Activated T-cell treated with anti-CD3 and anti-CD28 coated beads for 24 hours (primary cell): Measurements from ENCODE around the gene PRIM1.
"Not testable (repeated sequence)": the region's sequence is repeated elsewhere in the genome, so short reads cannot be mapped to it uniquely, and the experiment has no call there.

ENCODE experiments used
- DNase-seq: peaks from one replicate; pipeline ENCODE4 v3.0.0-alpha.2; 2020; ENCODE audit warnings: low read depth

Gene PRIM1

DNA sequence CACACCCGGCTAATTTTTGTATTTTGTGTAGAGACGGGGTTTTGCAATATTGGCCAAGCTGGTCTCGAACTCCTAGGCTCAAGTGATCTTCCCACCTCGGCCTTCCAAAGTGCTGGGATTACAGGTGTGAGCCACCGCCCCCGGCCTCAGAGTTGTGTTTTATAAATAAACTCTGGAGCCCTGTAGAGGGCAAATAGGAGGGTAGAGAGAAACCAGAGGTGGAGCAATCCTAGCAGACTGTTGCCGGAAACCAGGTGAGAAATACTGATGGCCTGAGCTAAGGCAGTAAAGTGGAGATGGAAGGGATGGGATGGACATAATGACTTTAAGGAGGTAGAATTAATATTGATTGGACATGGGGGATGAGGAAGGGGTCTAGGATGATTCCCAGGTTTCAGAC, 8.3 kb upstream of the PRIM1 start:
- no peak for DNase-seq

DNA sequence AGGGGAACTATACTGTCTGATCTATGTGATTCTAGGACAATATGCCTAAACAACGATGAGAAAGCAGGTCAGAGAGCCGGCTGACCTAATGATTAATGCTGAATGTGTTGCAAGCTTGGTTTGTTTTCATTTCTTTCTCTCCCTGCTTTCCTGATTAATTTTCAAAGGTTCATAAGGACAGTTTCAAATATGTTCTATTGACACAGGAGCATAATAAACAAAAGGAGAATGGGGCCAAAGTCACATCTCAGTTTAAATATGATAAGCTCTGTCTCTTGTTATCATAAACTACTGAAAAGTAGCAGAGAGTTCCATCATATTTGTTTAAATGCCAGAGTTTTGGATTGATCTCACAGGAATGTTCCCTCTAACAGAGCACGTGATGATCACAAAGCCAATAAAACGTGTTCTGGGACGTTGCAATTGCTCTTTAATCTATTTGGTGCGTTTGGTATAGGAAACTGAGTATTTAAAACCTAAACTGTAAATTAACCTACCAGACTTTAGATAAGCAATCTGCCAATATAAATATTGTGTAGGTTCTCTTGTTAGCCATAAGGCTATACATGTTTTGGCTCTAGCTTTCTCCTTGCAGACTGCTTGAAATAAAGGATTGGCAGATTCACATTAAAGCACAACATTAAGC, 7.3 kb upstream of the PRIM1 start:
- no peak for DNase-seq

DNA sequence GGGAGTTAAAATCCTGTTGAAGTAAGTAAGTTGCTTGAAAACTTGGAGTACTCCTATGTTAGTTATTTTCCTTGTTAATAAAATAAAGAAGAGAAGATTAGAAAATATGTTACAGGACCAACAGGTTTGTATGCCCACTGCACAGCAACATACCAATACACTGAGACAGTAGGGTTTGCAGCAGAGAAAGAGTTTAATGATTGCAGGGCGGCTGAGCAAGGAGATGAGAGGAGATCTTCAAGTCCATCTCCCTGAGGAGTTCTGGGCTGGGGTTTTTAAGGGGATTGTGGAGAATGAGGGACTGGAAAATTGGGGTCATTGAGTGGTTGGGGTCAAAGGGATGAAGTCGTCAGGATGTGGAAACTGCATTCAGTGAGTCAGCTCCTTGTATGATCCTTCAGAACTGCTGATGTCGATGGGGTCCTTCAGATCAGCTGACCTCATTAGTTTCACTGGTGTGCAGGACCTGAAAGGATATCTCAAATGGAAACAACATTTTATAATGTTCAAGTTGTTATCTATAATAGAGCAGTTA, 6.7 kb upstream of the PRIM1 start:
- DNase-seq: no peak

DNA sequence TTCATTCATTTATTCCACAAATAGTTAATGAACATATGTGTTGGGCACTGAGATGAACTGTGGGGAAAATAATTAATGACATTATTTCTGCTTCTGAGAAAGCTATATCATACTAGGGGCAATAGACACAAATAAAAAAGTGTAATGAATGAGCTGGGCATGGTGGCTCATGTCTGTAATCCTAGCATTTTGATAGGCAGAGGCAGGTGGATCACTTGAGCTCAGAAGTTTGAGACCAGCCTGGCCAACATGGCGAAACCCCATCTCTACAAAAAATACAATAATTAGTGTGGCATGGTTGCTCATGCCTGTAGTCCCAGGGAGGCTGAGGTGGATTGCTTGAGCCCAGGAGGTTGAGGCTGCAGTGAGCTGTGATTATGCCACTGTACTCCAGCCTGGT, 5.8 kb upstream of the PRIM1 start:
- DNase-seq: not testable (repeated sequence)

DNA sequence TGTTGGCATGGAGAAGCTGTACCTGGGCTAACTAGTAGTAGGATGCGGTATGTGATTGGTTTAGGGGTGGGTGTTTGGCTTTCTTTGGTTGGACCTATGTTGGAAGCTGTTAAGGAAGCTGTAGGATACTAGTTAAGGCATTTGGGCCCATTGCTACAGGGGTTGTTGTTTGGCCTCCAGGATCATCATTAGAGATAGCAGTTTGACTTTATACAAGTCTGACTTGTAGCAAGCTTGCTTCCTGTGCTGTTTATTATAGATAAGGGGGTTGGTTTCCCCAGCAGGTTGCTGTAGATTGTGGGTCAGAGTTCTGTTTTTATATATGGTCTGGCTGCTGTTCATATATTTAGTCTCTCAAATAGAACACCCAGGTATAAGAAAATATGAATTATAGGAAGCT, 1.4 kb upstream of the PRIM1 start:
- DNase-seq: no peak

DNA sequence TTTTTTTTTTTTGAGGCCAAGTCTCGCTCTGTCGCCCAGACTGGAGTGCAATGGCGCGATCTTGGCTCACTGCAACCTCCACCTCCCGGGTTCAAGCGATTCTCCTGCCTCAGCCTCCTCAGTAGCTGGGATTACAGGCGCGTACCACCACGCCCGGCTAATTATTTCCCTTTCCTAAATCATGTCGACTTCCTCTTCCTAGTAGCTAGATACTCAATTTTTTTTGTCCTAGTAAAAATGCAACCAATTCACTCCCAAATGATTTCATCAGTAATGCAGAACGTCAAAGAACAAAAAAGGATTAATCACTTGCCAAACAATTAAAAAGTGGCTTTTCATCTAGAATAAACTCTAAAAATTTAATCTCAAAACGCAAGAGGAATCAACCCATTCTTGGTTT, 1.5 kb downstream of the PRIM1 start:
- DNase-seq: not testable (repeated sequence)

DNA sequence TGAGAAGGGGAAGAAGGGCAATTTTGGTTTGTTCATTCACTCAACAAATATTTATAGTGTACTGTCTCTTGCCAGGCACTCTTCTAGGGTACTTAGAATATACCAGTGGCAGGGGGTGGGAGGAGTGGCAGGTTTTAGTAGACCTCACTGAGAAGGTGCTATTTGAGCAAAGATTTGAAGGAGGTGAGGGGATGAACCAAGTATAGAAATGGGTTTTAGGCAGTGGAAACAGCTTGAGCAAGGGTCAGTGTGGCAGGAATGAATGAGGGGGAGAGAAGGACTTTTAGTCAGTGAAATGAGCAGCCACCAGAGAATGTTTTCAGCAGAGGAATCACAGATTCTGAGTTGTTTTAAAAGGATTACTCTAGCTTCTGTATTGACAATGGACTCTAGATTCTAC, 2.3 kb downstream of the PRIM1 start:
- no peak for DNase-seq

DNA sequence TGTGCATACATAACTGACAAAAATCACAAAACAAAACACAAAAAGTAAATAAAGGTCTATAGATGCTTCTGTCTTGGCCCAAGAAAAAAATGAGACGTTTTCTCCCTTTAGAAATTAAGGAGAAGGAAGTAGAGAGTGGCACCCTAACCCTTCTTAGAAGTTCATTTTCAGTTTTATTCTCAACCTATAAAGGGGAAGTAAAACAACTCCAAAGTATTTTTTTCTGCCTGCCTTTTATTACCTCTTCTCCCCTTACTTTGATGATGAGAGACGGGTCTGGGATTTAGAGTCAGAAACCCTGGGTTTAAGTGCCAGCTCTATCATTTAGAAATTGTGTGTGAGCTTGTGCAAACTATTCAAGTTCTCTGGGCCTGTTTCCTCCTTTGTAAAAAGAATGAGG, 2.8 kb downstream of the PRIM1 start:
- DNase-seq: no peak

DNA sequence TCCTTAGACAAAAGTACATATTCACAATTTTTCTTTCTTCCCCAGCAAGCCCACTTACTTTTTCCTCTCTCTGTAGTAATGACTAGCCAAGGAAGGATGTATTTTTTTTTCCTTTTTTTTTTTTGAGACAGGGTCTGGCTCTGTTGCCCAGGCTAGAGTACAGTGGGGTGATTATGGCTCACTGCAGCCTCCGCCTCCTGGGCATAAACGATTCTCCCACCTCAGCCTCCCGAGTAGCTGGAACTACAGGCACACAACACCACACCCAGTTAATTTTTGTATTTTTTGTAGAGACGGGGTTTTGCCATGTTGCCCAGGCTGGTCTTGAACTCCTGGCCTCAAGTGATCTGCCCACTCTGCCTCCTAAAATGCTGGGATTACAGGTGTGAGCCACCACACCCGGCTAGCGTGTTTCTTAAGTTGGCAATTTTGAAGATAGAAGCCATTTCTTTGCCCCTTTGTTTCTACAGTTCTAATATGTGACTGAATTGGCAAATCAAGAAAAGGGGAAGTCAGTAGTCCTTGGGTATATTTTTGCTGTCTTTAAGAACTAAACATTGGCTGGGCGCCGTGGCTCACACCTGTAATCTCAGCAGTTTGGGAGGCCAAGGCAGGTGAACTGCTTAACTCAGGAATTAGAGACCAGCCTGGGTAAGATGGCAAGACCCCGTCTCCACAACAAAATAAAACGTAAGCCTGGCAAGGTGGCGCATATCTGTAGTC, 23.8 kb downstream of the PRIM1 start:
- no peak for DNase-seq

DNA sequence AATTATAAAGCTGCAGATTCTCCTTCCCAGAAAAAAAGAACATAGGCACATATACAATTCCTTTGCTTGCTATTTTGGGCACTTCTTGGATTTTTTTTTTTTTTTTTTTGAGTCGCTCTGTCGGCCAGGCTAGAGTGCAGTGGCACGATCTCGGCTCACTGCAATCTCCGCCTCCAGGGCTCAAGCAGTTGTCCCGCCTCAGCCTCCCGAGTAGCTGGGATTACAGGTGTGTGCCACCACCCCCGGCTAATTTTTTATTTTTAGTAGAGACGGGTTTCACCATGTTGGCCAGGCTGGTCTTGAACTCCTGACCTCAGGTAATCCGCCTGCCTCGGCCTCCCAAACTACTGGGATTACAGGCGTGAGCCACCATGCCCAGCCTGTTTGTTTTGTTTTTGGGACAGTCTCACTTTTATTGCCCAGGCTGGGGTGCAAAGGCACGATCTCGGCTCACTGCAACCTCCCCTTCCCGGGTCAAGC, 25.9 kb downstream of the PRIM1 start:
- not testable (repeated sequence) for DNase-seq

DNA sequence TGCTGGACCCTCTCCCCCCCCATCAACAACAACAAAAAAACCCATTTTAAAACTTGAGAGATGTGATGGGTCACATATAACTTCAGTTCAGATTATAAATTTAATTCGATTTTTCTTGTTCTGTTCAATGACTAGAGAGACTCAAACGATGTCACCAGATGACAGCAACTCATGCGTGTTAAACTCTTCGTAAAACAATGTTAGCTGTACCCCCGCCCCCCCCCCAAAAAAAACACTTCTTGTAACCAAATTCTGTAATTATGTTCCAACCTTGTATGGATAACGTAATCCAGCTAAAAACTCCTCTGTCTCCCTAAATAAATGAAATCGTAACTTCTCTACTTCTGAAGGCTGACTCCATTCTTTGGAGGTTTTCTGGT, 26.4 kb downstream of the PRIM1 start:
- DNase-seq: no peak

DNA sequence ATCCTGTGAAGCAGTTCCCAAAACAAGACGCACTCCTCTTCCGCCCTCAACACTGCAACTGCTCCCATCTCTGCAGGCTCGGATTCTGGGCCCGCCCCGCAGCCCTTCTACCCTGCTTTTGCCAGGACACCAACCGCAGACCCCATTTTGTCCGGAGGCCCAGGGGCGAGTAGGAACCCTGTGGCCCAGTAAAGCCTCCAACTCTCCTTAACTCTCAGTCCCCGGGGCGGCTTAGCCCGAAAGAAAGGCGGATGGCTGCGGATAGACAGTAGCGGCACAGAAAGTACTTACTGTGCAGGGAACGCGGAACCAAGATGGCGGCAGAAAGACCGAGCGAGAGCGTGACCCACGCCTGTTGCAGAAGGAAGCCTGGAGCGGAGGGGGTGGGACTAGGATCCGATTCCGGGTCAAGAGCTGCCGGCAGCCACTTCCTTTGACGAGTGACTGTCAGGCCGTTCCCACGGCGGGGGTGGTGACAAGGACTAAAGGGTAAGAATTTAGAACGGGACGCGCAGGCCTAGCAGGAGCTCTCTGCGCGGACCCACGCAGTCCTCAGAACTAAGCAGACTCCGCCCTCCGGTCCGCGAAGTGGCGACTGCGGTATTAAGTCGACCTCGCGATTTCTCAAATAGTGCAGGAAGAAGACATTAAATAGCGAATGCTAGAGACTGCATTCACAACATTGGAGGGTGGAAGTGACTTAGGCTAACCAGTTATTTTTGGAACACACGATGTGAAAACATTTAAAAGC, 27.0 kb downstream of the PRIM1 start, which contains the start of gene NACA:
Gene NACA (minus strand): TSS at position 328 of the 751 bp plus-strand sequence. CDS start 778 bp downstream, outside the sequence.
- peak; percentile 98 for DNase-seq

DNA sequence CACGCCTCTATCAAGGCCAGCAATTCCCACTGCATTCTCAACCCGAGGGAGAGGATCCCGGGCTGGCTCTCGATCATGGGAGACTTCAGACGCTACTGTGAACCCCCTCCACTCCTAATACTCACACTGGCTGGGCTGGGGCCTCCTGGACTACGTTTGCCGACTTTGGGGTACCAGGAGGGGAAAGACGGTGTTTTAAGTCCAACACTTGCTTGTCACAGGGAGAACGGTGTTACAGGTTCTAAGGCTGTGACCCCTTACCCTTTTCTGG, 27.5 kb downstream of the PRIM1 start:
- DNase-seq: no peak

DNA sequence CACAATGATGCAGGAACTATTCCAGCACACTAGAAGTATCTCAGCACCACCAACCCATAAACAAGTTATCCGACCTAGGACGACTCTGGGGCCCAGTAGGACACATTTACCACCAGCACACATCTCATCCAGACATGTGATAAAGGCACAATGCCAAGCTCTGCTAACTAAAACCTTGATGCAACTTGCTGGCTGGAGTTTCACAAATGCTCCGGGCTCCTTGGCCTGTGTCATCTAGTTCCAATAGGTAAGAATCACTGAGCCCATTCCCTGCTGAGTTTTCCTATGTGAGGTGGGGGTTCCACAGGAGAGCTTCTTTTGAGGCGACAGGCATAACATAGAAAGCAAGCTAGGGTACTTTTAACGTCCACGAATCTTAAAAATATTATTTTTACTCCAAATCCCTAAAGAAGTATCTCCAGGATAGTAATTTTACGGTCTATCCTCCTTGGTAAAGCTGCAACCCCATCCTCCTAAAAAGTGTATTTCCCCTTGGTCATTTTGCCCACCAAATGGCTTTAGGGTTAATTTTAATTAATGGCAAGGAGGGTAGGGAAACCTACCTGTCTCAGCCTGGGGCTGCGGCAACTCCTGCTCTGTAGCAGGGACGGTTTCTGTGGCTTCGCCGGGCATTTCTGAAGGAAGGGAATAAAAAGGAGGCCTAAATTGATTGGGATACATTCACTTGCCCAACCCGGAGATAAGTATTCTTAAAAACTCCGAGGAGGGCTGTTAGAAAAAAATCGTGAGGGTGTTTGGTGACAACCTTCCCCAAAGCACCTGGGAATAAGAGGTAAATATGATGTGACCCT, 28.0 kb downstream of the PRIM1 start:
- no peak for DNase-seq

DNA sequence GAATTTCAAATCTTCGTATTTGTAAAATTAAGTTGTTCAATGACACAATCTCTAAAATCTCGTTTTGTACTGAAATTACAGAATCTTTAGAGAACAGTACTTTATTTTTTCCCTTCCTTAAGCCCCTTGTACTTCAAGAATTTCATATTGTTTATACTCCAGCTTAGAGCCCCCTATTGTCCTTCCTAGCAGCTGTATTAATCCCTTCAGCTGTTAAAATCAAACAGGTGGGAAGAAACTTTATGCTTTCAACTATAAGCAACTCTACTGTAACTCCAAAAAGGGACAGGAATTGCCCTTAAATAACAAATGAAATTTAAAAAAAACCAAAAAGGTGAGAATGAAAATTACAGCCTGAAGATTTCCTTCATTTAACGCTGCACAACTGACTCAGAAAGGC, 28.8 kb downstream of the PRIM1 start:
- no peak for DNase-seq

DNA sequence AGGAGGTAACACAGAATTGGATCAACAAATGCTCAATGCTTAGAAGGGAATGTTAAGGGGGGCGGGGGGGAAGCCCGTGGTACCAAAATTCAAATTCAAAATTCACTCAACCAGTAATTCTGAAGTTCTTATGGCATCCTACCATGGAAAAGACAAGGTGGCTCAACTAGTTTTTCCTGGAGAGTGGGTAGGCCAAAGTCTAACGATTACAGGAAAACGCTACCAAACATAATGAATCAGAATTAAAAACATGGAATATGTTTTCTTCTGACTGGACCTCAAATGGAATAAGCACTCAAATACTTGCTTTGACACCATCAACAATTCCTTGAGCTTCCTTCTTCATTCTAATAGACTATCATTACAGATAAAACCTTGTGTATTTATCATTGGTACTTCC, 29.3 kb downstream of the PRIM1 start:
- no peak for DNase-seq

DNA sequence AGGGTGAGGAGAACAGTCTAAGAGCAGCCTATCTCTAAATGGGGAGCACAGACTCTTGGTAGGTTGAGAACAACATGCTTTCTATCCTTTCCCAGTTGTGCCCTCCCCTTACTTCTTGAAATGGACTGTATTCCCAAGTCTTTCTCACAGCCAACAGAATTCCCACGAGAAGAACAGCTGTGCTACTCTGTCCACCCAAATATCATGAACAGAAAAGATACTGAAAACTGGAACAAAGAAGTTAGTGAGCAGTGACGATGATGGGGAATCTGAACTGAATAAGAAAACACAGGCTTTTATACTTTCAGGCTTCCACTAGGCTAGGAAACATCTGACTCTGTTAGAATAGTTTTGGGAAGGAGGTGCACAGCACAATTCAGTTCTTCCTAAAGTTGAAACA, 30.4 kb downstream of the PRIM1 start:
- DNase-seq: no peak

DNA sequence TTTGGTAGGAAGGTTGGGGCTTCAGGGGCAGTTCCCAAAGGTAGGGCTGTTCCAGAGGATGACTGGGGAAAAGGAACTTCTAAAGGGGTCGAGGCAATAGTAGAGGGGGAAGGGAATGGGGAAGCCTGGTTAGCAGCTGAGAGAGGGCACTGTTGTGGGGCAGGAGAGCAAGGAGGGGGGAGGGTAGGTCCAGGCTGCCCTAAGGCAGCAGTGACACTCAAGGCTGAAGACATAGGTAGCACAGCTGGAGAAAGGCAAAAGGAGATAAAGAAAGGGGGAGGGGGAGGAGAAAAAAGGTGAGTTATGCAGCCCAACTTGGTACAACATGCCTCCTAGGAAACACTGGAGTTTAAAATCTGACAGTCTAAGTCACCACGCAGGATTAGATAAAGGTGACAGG, 30.9 kb downstream of the PRIM1 start:
- no peak for DNase-seq

DNA sequence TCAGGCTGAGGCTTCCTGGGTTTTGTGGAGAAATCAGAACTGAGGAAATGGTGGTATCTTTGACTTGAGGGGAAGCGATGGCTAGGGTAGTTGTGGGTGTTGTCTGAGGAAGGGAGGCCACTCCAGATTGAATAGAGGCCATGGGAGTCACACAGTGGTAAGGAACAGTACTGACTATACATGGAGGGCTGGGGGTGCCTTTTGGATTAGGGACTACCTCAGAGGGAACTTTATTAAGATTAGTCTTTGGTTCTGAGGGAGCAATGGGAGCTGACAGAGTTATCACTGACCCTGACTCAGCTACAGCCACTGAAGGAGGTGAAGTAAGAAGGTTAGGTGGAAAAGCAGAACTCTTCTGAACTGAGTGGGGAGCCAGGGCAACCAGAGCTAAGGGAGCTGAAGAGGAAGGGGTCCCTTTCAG, 31.4 kb downstream of the PRIM1 start:
- DNase-seq: no peak

DNA sequence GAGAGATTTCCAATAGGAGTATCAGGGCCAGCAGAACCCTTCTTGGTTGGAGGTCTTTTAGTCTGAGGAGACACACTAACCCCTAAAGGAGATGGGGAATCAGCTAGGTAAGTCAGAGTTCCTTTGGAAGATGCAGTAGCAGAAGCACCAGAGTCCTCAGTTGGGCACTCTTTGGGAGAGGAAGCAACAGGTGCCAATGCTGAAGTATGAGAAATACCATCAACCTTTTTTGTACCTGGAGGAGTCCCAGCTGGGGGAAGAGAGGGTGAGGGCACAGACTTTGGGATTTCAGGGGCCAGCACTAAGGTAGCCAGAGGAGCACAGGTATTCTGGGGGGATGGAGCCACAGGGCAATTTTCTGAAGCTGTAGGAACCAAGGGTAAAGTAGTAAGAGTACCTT, 33.1 kb downstream of the PRIM1 start:
- DNase-seq: no peak

DNA sequence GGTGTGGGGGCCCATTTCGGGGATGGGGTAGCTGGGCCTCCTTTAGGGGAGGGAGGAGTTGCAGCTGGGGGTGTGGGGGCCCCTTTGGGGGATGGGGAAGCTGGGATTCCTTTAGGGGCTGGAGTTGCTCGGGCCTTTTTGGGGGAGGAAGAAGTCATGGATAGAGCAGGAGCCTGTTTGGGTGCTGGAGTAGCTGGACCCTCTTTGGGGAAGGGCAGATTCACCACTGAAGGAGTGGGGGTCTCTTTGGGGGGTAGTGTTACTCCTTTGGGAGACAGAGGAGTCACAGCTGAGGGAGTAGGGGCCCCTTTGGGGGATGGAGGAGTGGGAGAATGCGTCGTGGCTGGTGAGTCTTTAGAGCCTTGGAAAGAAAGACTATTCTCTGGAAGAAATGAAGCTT, 33.5 kb downstream of the PRIM1 start:
- DNase-seq: no peak

DNA sequence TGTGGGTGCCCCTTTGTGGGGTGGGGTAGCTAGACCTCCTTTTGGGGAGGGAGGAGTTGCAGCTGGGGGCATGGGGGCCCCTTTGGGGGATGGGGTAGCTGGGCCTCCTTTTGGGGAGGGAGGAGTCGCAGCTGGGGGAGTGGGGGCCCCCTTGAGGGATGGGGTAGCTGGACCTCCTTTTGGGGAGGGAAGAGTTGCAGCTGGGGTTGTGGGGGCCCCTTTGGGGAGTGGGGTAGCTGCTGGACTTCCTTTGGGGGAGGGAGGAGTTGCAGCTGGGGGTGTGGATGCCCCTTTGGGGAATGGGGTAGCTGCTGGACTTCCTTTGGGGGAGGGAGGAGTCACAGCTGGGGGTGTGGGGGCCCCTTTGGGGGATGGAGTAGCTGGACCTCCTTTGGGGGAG, 34.0 kb downstream of the PRIM1 start:
- DNase-seq: no peak
